HEK293 (cell line): ENCODE measurements around the gene EPM2A.

Source experiments
- YY2 ChIP-seq: fragments of 450-650 bp; formaldehyde crosslinking; IDR thresholded peaks from 2 replicates; pipeline ENCODE4 v1.5.1; 2016; ENCODE audit warnings: missing biosample characterization, missing genetic modification characterization
- ZBTB11 ChIP-seq: fragments of 450-650 bp; formaldehyde crosslinking; conservative IDR thresholded peaks from 2 replicates; pipeline ENCODE4 v1.5.1; 2016; ENCODE audit warnings: low read depth, missing biosample characterization, missing genetic modification characterization
- ZNF610 ChIP-seq: fragments of 450-650 bp; formaldehyde crosslinking; IDR thresholded peaks from 2 replicates; pipeline ENCODE4 v1.5.1; 2016; ENCODE audit warnings: missing biosample characterization, missing genetic modification characterization, borderline replicate concordance

- TF ChIP-seq ZBTB11 (tag by site-specific recombination) (no peak), YY2 (tag by site-specific recombination) (no peak), ZNF610 (tag by site-specific recombination) (no peak)
Measured at GRCh38 chr6:145633981-145634627, 101.2 kb downstream of the EPM2A start.
